NCI-H524 treated with DMSO at 0.1 percent for 48 hours (cell line): Measurements from ENCODE around the gene MYH1.

Experiments used
- DNase-seq: peaks from one replicate; lab custom pipeline; 2025; lab: John Stamatoyannopoulos, UW

MYH1 gene

DNA sequence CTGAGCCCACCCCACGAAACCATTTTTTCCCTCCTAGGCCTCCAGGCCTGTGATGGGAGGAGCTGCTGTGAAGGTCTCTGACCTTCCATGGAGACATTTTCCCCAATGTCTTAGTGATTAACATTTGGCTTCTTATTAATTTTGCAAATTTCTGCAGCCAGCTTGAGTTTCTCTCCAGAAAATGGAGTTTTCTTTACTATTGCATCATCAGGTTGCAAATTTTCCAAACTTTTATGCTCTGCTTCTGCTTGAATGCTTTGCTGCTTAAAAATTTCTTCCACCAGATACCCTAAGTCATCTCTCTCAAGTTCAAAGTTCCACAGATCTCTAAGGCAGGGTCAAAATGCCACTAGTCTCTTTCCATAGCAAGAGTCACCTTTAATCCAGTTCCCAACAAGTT is 36.1 kb downstream of the MYH1 start:
- DNase-seq, result no peak

DNA sequence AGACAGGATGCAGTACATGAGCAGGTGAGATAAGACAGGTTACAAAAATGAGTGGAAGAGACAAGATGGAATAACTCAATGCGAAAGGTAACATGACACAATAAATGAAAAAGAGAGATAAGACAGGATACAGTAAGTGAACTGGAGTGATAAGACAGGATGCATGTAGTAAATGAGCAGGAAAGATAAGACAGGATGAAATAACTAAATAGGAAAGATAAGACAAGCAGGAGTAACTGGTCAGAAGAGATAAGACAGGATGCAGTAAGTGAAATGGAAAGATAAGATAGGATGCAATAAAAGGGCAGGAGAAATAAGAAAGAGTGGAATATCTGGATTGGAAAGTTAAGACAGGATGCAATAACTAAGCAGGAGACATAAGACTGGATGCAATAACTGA is 40.6 kb downstream of the MYH1 start:
- no peak for DNase-seq

DNA sequence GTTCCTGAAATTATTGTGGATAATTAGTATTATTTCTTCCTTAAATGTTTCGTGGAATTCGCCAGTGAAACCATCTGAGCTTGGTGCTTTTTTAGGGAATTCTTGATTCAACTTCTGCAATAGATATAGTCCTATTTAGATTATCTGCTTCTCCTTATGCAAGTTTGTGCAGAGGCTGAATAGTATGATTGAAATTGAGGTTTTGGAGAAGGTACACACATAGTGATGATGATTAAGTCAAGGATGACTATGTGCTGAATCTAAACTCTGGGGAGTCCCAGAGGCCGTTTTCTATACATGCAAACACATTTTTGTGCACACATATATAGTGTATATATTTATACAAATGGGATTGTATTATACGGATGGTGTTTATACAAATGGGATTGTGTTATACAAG is 43.8 kb downstream of the MYH1 start:
- DNase-seq, result no peak

DNA sequence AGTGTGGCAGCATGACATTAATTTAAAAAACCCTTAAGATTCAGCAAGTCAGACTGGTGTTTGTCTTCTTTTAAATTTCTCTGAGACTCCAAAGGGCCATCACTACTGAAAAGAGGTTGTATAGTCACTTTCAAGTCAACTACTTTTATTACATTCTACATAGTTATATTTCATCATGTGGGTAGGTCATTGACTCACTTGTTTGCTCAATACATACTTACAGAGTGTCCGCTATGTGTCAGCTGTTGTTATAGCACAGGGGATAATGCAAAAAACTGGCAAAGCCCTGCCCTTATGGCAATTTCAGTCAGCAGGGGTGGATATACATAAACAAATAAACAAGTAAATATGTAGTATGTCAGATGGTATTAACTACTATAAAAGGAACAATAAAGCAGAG is 46.5 kb downstream of the MYH1 start:
- no peak for DNase-seq

DNA sequence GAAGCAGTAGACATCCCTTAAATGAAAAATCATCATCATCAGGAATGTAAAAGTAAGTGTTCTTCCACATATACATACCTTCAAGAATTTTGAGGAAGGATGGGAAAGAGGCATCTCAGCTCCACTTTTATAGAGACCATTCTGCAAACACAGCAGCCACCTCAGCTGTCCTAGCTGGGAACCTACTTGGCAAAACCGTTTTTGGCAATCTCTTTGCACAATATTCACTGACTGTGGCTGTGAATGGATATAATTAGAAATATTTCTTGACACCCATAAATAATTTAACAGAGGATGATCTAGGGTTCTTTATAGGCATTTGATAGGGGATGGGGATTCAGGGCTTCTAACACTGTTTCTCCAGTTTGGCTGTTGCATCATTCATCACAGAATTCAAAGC is 48.9 kb downstream of the MYH1 start, which contains the start of gene MYH4:
Gene MYH4, minus strand, starts transcription at position 101 of the 400 bp plus-strand sequence. CDS start 2,814 bp downstream, outside the sequence.
- DNase-seq, result no peak

DNA sequence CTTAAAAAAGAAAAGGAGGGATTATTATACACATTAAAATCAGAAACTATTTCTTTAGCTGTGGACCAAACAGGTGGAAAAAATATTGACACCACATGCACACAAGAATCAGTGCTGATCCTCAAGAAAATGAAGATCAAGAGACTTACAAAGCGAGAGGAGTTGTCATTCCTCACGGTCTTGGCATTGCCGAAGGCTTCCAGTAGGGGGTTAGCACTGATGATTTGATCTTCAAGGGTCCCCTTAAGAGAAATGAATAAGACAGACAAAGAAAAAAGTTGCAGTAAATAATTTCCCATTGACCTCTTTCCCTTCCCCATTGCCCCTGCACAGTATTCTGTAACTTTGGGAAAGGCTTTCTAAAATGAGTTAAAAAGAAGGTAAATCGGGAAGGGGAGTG is 54.9 kb downstream of the MYH1 start:
- no peak for DNase-seq

DNA sequence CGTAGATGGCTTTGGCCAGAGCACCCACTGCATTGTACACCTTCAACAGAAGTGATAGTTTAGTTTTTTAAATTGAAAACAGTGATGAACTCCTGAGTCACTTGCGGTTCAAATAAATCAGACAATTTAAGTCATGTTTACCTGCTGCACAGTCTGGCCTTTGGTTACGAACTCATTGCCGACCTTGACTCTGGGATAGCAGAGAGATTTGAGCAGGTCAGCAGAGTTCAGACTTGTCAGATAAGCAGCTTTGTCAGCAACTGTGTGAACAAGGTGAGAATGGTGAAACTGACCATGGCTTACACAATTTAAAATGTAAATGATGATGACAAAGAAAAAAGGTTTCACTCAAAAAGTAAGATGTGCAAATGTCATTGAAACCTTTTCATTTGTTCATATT is 58.3 kb downstream of the MYH1 start:
- no peak for DNase-seq

DNA sequence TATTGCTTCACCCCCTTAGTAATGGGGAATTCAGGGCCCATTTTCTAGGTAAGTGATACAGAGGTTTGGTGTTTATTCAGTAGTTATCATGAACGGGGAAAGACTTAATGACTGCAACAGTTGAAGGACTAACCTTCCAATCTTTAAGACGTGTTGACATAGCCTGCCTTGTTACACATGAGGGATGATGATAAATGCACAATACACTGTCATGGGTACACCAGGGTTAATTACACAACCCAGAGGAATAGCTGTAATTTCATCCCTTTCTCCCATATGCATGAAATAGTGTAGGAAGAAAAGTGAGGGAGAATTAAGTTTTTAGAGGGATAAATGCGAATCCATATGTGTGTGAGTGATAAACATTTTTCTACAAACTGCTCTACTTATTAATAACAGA is 59.6 kb downstream of the MYH1 start:
- no peak for DNase-seq

DNA sequence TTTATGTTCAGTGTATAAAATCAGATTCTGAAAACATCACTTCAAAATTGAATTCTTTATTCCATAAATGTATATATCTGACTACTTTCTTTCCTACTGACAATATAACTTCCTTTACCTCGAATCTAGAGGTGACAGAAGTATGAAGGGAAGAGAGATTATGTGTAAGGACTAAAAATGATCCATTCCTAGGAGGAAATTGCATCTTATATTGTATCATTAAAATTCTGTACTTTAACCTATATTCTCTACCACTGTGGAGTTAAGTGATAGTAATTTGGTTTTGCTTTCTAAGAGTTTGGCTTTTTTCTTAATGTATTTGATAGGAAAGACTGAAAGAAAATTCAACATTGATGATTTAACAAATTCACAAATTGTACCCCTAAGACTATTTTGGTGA is 60.4 kb downstream of the MYH1 start:
- no peak for DNase-seq

DNA sequence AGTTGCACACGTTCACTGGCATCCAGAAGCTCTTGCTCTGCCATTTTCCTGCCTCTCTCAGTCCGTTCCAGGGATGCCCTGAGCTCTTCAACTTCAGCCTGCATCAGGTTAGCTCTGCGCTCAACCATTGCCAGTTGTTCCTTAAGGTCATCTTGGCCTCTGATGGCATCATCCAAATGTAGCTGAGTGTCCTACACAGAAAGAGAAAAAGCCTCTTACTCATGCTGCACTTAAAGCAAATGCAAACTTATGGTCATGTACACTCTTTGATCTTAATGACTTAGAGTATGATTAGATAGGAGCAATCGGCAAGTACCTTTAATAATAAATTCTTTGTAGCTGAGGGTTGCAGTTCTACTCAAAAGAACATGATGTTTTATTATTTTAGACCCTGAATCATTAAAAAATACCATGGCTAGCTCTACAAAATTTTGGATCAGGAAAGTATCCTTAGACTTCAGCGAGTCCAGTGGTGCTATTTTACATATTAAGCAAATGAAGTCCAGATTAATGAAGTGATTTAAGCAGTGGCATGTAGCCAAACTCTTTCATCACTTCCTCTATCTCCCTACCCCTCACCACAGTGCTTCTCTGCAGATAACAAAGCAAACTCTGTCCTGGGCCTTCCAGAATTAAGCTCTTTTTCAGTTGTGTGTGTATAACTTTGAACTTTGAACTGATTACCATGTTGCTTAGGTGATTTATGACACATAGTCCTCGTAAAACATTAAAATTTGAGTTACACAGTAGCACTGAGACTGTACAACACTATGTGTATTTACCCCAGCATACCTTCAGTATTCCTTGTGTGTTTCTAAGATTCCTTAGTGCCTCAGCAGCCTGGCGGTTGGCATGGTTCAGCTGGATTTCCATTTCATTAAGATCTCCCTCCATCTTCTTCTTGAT is 71.1 kb downstream of the MYH1 start:
- no peak for DNase-seq
